Measurements from ENCODE around the gene BMP4. TPM values are rescaled to one million over a fixed set of nuclear protein-coding genes. Genes with fewer than 3 reads are reported as not detected.

The BMP4 gene
- total RNA-seq, 1 donor = 7.6 TPM

DNA sequence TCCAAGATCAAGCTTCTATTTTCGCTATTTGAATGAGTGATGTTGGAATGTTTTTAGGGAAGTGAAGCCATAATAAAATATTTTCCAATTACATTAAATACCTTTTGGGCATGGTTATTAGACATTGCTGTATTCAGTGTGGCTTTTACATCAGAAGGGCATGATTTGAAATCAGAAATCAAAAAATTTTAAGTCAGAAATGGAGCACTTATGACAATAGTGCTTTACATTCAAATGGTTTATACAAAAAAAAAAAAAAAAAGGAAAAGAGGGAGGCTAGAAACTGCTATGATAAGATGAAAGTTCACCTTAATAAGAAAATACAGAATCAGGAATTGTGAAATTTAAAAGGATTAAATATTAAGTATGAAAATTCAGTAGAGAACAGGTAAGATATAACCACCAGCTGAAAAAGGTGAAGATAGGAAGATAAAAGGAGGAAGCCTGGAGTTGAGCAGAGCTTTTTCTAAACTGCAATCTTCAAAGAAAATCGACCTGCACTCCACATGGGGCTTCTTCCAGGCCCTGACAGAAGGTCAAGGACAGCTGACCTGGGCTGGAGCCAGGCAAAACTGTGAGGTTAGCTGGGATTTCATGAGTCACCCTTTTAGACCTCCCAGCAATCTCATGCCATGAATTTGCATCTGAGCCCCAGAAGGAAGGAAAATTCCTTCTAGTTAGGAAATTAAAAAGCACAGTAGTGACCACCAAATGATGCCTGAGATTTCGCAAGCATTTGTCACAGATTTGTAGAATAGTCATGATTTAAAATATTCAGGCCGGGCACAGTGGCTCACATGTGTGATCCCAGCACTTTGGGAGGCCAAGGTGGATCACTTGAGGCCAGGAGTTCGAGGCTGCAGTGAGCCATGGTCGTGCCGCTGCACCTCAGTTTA lies 23.4 kb upstream of the BMP4 start:
- H2AFZ ChIP-seq (ENCODE audit: low read length) = no peak overlapping the region
- H3K4me2 ChIP-seq (ENCODE audit: insufficient read depth, low read length) = no peak overlapping the region
- no peak overlapping the region for H3K4me3 ChIP-seq (ENCODE audit: insufficient read depth, low read length)
- no peaks in the 10 kb centered on the region for H3K79me2 ChIP-seq (ENCODE audit: insufficient read depth, low read length)
- no peaks in the 10 kb centered on the region for H3K36me3 ChIP-seq (ENCODE audit: insufficient read depth, low read length)
- no peak for TF ChIP-seq CTCF (IDR thresholded peaks at IDR 0.05; ENCODE audit: extremely low read depth, low read depth, low read length)
- H3K27me3 ChIP-seq (ENCODE audit: insufficient read depth, low read length) = peaks cover 7% of the 10 kb centered on the region
- H3K4me1 ChIP-seq (ENCODE audit: insufficient read depth, low read length) = peaks cover 11% of the 10 kb centered on the region
- no peaks in the 10 kb centered on the region for H4K20me1 ChIP-seq (ENCODE audit: insufficient read depth, low read length)
- H3K27ac ChIP-seq (ENCODE audit: low read depth, low read length) = no peak overlapping the region
- DNase-seq (ENCODE audit: insufficient read length, low spot score, missing footprints) = peak; percentile 86
- H3K9me3 ChIP-seq (ENCODE audit: low read depth, low read length) = peaks cover 2% of the 10 kb centered on the region

DNA sequence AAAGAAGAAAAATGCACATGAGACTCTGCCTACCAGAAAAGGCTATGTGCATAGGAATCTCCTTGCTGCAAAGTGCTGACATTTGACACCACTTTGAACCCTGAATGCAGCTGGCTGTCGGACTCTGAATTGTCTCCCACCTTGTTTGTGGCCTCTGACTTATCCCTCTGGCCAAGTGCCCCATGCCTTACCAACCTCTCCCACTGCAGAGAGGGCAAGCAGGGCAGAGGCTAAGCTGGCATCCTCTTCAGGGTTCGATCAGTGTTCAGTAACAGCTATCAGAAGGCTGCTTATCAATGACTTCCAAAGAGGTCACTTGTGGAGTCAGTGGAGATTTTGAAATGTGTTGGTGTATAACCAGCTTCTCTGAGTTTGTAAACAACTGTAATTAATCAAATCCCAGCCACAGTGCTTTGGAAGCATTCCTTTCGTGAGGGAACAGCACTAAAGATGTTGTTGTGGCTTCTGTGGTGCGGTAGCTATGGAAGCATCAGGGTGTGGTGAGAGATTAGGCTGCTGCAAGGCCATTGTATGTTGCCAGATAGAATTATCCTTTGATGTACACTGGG lies 22.6 kb upstream of the BMP4 start:
- H3K4me2 ChIP-seq (ENCODE audit: insufficient read depth, low read length) = no peak overlapping the region
- no peaks in the 10 kb centered on the region for H3K79me2 ChIP-seq (ENCODE audit: insufficient read depth, low read length)
- H3K4me3 ChIP-seq (ENCODE audit: insufficient read depth, low read length) = no peak overlapping the region
- peaks cover 11% of the 10 kb centered on the region for H3K4me1 ChIP-seq (ENCODE audit: insufficient read depth, low read length)
- no peak overlapping the region for H2AFZ ChIP-seq (ENCODE audit: low read length)
- H4K20me1 ChIP-seq (ENCODE audit: insufficient read depth, low read length) = no peaks in the 10 kb centered on the region
- H3K27me3 ChIP-seq (ENCODE audit: insufficient read depth, low read length) = peaks cover 13% of the 10 kb centered on the region
- peaks cover 1% of the 10 kb centered on the region for H3K9me3 ChIP-seq (ENCODE audit: low read depth, low read length)
- H3K36me3 ChIP-seq (ENCODE audit: insufficient read depth, low read length) = no peaks in the 10 kb centered on the region
- DNase-seq (ENCODE audit: insufficient read length, low spot score, missing footprints) = no peak
- no peak overlapping the region for H3K27ac ChIP-seq (ENCODE audit: low read depth, low read length)
- TF ChIP-seq CTCF (IDR thresholded peaks at IDR 0.05; ENCODE audit: extremely low read depth, low read depth, low read length) = no peak

DNA sequence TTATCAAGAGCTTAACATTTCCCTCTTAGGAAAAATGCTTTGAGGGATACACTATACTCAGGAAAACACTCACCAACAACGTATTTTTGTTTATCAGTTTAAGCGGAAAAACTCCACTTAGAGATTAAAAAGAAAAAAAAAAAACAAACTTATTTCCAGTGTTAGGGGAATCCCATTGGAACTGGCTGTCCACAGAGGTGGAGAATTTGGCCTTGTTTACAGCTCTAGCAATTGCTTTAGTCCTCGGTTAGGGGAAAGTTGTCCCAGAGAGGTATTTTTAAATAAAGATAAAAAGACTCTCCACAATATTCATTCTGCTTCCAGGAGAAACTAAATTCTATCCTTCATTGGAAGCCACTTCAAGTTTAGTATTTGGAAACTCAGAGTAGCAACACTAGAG lies 21.6 kb upstream of the BMP4 start:
- H4K20me1 ChIP-seq (ENCODE audit: insufficient read depth, low read length) = no peaks in the 10 kb centered on the region
- H3K4me3 ChIP-seq (ENCODE audit: insufficient read depth, low read length) = no peak overlapping the region
- H3K4me2 ChIP-seq (ENCODE audit: insufficient read depth, low read length) = no peak overlapping the region
- peaks cover 11% of the 10 kb centered on the region for H3K4me1 ChIP-seq (ENCODE audit: insufficient read depth, low read length)
- H3K27me3 ChIP-seq (ENCODE audit: insufficient read depth, low read length) = peaks cover 16% of the 10 kb centered on the region
- H3K79me2 ChIP-seq (ENCODE audit: insufficient read depth, low read length) = no peaks in the 10 kb centered on the region
- H3K9me3 ChIP-seq (ENCODE audit: low read depth, low read length) = no peaks in the 10 kb centered on the region
- no peak overlapping the region for H2AFZ ChIP-seq (ENCODE audit: low read length)
- no peak for DNase-seq (ENCODE audit: insufficient read length, low spot score, missing footprints)
- H3K36me3 ChIP-seq (ENCODE audit: insufficient read depth, low read length) = no peaks in the 10 kb centered on the region
- no peak for TF ChIP-seq CTCF (IDR thresholded peaks at IDR 0.05; ENCODE audit: extremely low read depth, low read depth, low read length)
- no peak overlapping the region for H3K27ac ChIP-seq (ENCODE audit: low read depth, low read length)

DNA sequence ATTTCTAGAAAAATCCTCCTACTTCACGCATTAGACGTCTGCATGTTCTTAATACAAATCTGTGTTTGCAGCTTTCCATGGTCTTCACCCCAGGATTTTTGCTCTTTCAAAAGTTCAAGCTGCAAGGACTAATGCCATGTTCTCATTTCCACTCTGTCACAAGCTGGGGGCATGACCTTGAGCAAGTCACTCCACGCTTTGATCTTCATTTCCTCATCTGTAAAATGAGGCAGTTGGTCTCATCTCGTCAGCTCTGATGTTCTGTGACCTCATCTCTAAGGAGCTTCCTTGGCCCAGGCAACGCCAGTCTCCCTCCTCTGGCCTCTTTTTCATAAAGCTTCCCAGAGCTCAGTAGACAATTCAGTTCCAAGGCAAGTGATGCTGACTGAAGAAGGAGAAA lies 18.8 kb upstream of the BMP4 start:
- no peak overlapping the region for H3K4me2 ChIP-seq (ENCODE audit: insufficient read depth, low read length)
- H3K4me1 ChIP-seq (ENCODE audit: insufficient read depth, low read length) = peaks cover 7% of the 10 kb centered on the region
- TF ChIP-seq CTCF (IDR thresholded peaks at IDR 0.05; ENCODE audit: extremely low read depth, low read depth, low read length) = no peak
- no peaks in the 10 kb centered on the region for H3K79me2 ChIP-seq (ENCODE audit: insufficient read depth, low read length)
- no peaks in the 10 kb centered on the region for H3K9me3 ChIP-seq (ENCODE audit: low read depth, low read length)
- peaks cover 21% of the 10 kb centered on the region for H3K27me3 ChIP-seq (ENCODE audit: insufficient read depth, low read length)
- no peaks in the 10 kb centered on the region for H3K36me3 ChIP-seq (ENCODE audit: insufficient read depth, low read length)
- no peak overlapping the region for H2AFZ ChIP-seq (ENCODE audit: low read length)
- no peak for DNase-seq (ENCODE audit: insufficient read length, low spot score, missing footprints)
- no peak overlapping the region for H3K27ac ChIP-seq (ENCODE audit: low read depth, low read length)
- H3K4me3 ChIP-seq (ENCODE audit: insufficient read depth, low read length) = no peak overlapping the region
- no peaks in the 10 kb centered on the region for H4K20me1 ChIP-seq (ENCODE audit: insufficient read depth, low read length)
